ENCODE results near the gene RARS1.

GRCh38 chr5:168562279-168562678 is 76.0 kb downstream of the RARS1 start:
- TF ChIP-seq CTCF (IDR thresholded peaks at IDR 0.05) (no peak), POLR2A (IDR thresholded peaks at IDR 0.05) (no peak)
